Right lung (tissue), 5 donors: ENCODE data around the gene ZNF335. TPM values are rescaled to one million over a fixed set of nuclear protein-coding genes. Genes with fewer than 3 reads are reported as not detected.
A peak's percentile ranks its signal among the peaks of the same experiment; 100 is the strongest.
"Not testable (repeated sequence)": the region's sequence is repeated elsewhere in the genome, so short reads cannot be mapped to it uniquely, and the experiment has no call there.

Source experiments
- DNase-seq, 2 donors: peaks; one replicate each; pipeline ENCODE4 v3.0.0-alpha.2; 2013
- polyA plus RNA-seq, 5 donors: library from polyadenylated mRNA; unstranded; fragments of 120-200 nt; gene quantifications; one replicate each; pipeline versions ENCODE4 v1.2.1 to v1.2.3, GENCODE V29; 2013; ENCODE audit warnings: inconsistent platforms in 1 of 5, low replicate concordance in 1 of 5; ENCODE audit not compliant: insufficient read length in 5 of 5, insufficient read depth in 1 of 5

The ZNF335 gene
- polyA plus RNA-seq, 5 donors: 15.0 to 21.3 (median 16.9) TPM

GRCh38 chr20:45910670-45911485, 61.1 kb downstream of the ZNF335 start:
- DNase-seq: peak; percentile 90 to 93

- DNase-seq: no peak
Observed at GRCh38 chr20:45909817-45910669, 62.0 kb downstream of the ZNF335 start.

- DNase-seq: no peak
Observed at GRCh38 chr20:45909336-45909808, 62.6 kb downstream of the ZNF335 start.

GRCh38 chr20:45908084-45908483, 63.9 kb downstream of the ZNF335 start:
- no peak for DNase-seq

- DNase-seq: no peak
Observed at GRCh38 chr20:45907219-45907948, 64.6 kb downstream of the ZNF335 start.

- no peak for DNase-seq
Observed at GRCh38 chr20:45905505-45906079, 66.4 kb downstream of the ZNF335 start.

GRCh38 chr20:45904583-45905504, 67.2 kb downstream of the ZNF335 start:
- DNase-seq: no peak

GRCh38 chr20:45902199-45902701, 69.8 kb downstream of the ZNF335 start:
- DNase-seq: no peak

GRCh38 chr20:45901332-45901731, 70.7 kb downstream of the ZNF335 start:
- DNase-seq: not testable (repeated sequence)

GRCh38 chr20:45899046-45899835, 72.8 kb downstream of the ZNF335 start:
- DNase-seq: no peak

Other genes starting within 250 kb of the ZNF335 start
- not detected for gene SPINT4, start 249.9 kb downstream of the ZNF335 start, polyA plus RNA-seq
- gene WFDC3, start 180.3 kb downstream of the ZNF335 start, polyA plus RNA-seq: 1 to 10 TPM in 2 of 5 donors, under 1 TPM in 3; 0.20 to 1.3 (median 0.71) TPM
- gene DNTTIP1, start 180.2 kb downstream of the ZNF335 start, polyA plus RNA-seq: 10 to 100 TPM; 26.4 to 36.0 (median 28.9) TPM
- gene UBE2C, start 159.6 kb downstream of the ZNF335 start, polyA plus RNA-seq: 100 to 1,000 TPM in 1 of 5 donors, 10 to 100 TPM in 4; 43.4 to 104 (median 68.6) TPM
- 100 to 1,000 TPM in 1 of 5 donors, 1 to 10 TPM in 2, under 1 TPM in 2; 0.29 to 321 (median 3.0) TPM for gene TNNC2, start 144.9 kb downstream of the ZNF335 start, polyA plus RNA-seq
- gene SNX21, start 138.4 kb downstream of the ZNF335 start, polyA plus RNA-seq: 10 to 100 TPM; 13.0 to 22.5 (median 17.7) TPM
- 10 to 100 TPM; 19.2 to 28.4 (median 22.0) TPM for gene ACOT8, start 114.8 kb downstream of the ZNF335 start, polyA plus RNA-seq
- gene ZSWIM3, start 114.6 kb downstream of the ZNF335 start, polyA plus RNA-seq: 1 to 10 TPM; 5.0 to 5.9 (median 5.4) TPM
- gene ZSWIM1, start 91.0 kb downstream of the ZNF335 start, polyA plus RNA-seq: 10 to 100 TPM; 12.0 to 15.5 (median 14.3) TPM
- 1 to 10 TPM; 1.3 to 3.6 (median 3.4) TPM for gene SPATA25, start 84.6 kb downstream of the ZNF335 start, polyA plus RNA-seq
- gene NEURL2, start 81.0 kb downstream of the ZNF335 start, polyA plus RNA-seq: 1 to 10 TPM; 3.4 to 5.2 (median 4.2) TPM
- gene CTSA, start 80.9 kb downstream of the ZNF335 start, polyA plus RNA-seq: 10 to 100 TPM; 69.0 to 75.0 (median 72.0) TPM
- 10 to 100 TPM; 36.4 to 72.4 (median 44.1) TPM for gene PLTP, start 60.0 kb downstream of the ZNF335 start, polyA plus RNA-seq
- gene PCIF1, start 37.5 kb downstream of the ZNF335 start, polyA plus RNA-seq: 10 to 100 TPM; 35.5 to 51.2 (median 44.2) TPM
- under 1 TPM; 0.38 to 0.53 (median 0.46) TPM for gene MMP9, start 36.7 kb upstream of the ZNF335 start, polyA plus RNA-seq
- 1 to 10 TPM; 1.1 to 2.3 (median 1.7) TPM for gene SLC12A5, start 57.0 kb upstream of the ZNF335 start, polyA plus RNA-seq
- 10 to 100 TPM; 45.0 to 58.9 (median 49.9) TPM for gene NCOA5, start 117.8 kb upstream of the ZNF335 start, polyA plus RNA-seq
- gene CD40, start 146.1 kb upstream of the ZNF335 start, polyA plus RNA-seq: 10 to 100 TPM; 13.7 to 19.4 (median 17.1) TPM